Progenitor cell of endocrine pancreas (in vitro differentiated cells): ENCODE results near the gene LRRC15. TPM values are rescaled to one million over a fixed set of nuclear protein-coding genes. Genes with fewer than 3 reads are reported as not detected.

Source experiments
- DNase-seq: peaks from one replicate; pipeline ENCODE4 v3.0.0; 2021; ENCODE audit warnings: low spot score; ENCODE audit not compliant: unreplicated experiment
- H3K27ac Mint-ChIP-seq: 2 replicates; pipeline ENCODE4 v1.8.0; 2021; ENCODE audit warnings: mild to moderate bottlenecking, moderate library complexity, mixed read lengths
- H3K27me3 Mint-ChIP-seq: 2 replicates; pipeline ENCODE4 v1.8.0; 2021; ENCODE audit warnings: mixed read lengths
- H3K36me3 Mint-ChIP-seq: 2 replicates; pipeline ENCODE4 v1.8.0; 2022; ENCODE audit warnings: mixed read lengths; ENCODE audit not compliant: insufficient read depth
- H3K4me1 Mint-ChIP-seq: 2 replicates; pipeline ENCODE4 v1.8.0; 2021; ENCODE audit warnings: low read depth, mixed read lengths
- H3K4me3 Mint-ChIP-seq: 2 replicates; pipeline ENCODE4 v1.8.0; 2021; ENCODE audit warnings: low read depth, mild to moderate bottlenecking, moderate library complexity, mixed read lengths
- H3K9me3 Mint-ChIP-seq: 2 replicates; pipeline ENCODE4 v1.8.0; 2021; ENCODE audit warnings: low read depth, mixed read lengths
- long read RNA-seq: library from polyadenylated mRNA; unstranded; transcript quantifications from one replicate; pipeline ENCODE4 v2.0.0, GENCODE V29; 2020
- total RNA-seq: library from RNA; stranded (reverse); gene quantifications from 2 replicates; pipeline ENCODE4 v1.2.1, GENCODE V29; 2021
- TF ChIP-seq, protein P1 (sequence below): fragments of 200-600 bp; sonication (generic); IDR thresholded peaks from one replicate; pipeline ENCODE4 v1.5.0; 2021; ENCODE audit warnings: antibody characterized with exemption, mild to moderate bottlenecking; ENCODE audit not compliant: unreplicated experiment

Gene LRRC15
- total RNA-seq: not detected in 2 replicates
- long read RNA-seq: 0 reads

- TF ChIP-seq, protein P1, sequence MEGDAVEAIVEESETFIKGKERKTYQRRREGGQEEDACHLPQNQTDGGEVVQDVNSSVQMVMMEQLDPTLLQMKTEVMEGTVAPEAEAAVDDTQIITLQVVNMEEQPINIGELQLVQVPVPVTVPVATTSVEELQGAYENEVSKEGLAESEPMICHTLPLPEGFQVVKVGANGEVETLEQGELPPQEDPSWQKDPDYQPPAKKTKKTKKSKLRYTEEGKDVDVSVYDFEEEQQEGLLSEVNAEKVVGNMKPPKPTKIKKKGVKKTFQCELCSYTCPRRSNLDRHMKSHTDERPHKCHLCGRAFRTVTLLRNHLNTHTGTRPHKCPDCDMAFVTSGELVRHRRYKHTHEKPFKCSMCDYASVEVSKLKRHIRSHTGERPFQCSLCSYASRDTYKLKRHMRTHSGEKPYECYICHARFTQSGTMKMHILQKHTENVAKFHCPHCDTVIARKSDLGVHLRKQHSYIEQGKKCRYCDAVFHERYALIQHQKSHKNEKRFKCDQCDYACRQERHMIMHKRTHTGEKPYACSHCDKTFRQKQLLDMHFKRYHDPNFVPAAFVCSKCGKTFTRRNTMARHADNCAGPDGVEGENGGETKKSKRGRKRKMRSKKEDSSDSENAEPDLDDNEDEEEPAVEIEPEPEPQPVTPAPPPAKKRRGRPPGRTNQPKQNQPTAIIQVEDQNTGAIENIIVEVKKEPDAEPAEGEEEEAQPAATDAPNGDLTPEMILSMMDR: no peak
- Mint-ChIP-seq H3K36me3 (no peaks in the 10 kb centered on the region), H3K27ac (no peak within 1 kb of the TSS), H3K27me3 (peaks cover 42% of the 10 kb centered on the region), H3K4me3 (no peak within 1 kb of the TSS), H3K4me1 (peaks cover 2% of the 10 kb centered on the region), H3K9me3 (no peaks in the 10 kb centered on the region)
- DNase-seq: no peak
Measured at GRCh38 chr3:194369522-194370279, at the start of gene LRRC15. Gene LRRC15, minus strand, starts transcription at chr3:194369743. Its CDS starts 8,700 bp downstream, at chr3:194361043.

DNA sequence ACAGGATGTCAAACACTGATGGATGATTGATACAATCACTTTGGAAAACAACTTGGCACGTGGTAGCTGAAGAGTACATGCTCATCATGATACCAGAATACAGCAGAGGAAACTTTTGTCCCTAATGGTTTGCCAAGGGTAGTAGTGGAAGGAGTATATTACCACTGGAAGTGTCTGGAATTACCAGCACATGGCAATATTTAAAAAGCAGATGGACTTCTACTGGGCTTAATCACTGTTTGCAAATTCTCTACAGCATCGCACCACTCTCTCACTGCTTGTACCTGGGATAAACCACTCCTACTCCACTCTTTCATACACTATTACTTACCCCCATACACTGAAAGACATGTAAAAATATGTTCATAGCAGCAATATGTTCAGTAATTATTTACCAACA lies 49.1 kb upstream of the LRRC15 start:
- Mint-ChIP-seq H3K27me3 (no peaks in the 10 kb centered on the region), H3K4me1 (peaks cover 3% of the 10 kb centered on the region), H3K9me3 (no peaks in the 10 kb centered on the region), H3K4me3 (no peak overlapping the region), H3K36me3 (peaks cover 25% of the 10 kb centered on the region), H3K27ac (no peak overlapping the region)
- TF ChIP-seq, protein P1: no peak
- DNase-seq: no peak

DNA sequence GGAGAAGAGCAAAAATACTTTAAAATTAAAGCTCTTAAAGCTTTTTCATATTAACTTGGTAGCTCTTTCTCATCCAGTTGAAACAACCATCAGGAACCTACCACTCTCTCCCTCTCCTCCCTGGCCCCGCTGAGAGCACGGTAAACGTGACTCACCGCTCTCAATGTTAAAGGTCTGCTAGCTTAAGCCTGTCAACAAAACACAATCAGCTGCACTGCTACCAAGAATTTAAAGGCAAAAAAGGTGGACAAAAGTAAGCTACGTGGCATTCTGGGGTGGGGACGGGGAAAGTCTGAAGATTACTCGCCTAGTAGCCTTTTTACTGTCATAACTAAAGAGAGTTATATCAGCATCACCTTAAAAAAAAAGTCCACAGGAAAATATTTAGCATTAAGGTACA lies 37.9 kb upstream of the LRRC15 start:
- Mint-ChIP-seq H3K9me3 (no peaks in the 10 kb centered on the region), H3K36me3 (peaks cover 21% of the 10 kb centered on the region), H3K27me3 (no peaks in the 10 kb centered on the region), H3K4me1 (peaks cover 4% of the 10 kb centered on the region), H3K27ac (peak overlapping the region; percentile 83), H3K4me3 (no peak overlapping the region)
- no peak for DNase-seq
- TF ChIP-seq, protein P1: no peak

DNA sequence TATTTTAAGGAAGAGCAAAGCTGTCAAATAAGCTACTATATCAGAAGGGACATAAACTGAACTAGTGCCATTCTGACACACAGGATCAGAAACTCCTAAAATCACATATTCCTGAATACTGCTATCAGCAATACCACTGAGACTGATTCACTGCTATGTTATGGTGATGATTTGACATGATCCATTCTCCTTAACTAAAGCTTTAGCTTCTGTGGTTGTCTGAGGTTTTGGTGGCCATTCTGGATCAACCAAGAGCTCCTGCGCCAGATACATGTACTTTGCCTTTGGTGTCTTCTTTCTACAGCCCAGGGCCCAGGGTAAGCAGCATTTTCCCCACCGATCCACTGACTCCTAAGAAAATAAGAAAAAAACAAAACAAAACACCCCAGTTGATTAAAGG lies 36.2 kb upstream of the LRRC15 start:
- Mint-ChIP-seq H3K4me3 (no peak overlapping the region), H3K4me1 (peaks cover 4% of the 10 kb centered on the region), H3K36me3 (peaks cover 15% of the 10 kb centered on the region), H3K27ac (peak overlapping the region; percentile 84), H3K9me3 (no peaks in the 10 kb centered on the region), H3K27me3 (no peaks in the 10 kb centered on the region)
- TF ChIP-seq, protein P1: no peak
- DNase-seq: no peak

GRCh38 chr3:194404365-194405140 lies 35.0 kb upstream of the LRRC15 start:
- peaks cover 15% of the 10 kb centered on the region for H3K36me3 Mint-ChIP-seq
- no peak overlapping the region for H3K4me3 Mint-ChIP-seq
- TF ChIP-seq, protein P1: peak; percentile 73
- no peaks in the 10 kb centered on the region for H3K27me3 Mint-ChIP-seq
- no peaks in the 10 kb centered on the region for H3K9me3 Mint-ChIP-seq
- H3K4me1 Mint-ChIP-seq: peaks cover 4% of the 10 kb centered on the region
- DNase-seq: no peak
- H3K27ac Mint-ChIP-seq: no peak overlapping the region
